GM12878 (cell line): ENCODE results near the gene SFXN5. TPM values are rescaled to one million over a fixed set of nuclear protein-coding genes. Genes with fewer than 3 reads are reported as not detected.

ENCODE experiments used
- ATAC-seq: fragments of 200-7000 bp; cut with Tn5 transposase; 3 replicates; pipeline ENCODE4 v1.9.1; 2020; ENCODE audit warnings: mild to moderate bottlenecking, moderate library complexity
- BruUV-seq: library from RNA; stranded (reverse); fragments of 400-500 nt; replicated peaks from 2 replicates; lab custom pipeline; 2021; lab: Mats Ljungman, UMichigan
- CTCF ChIA-PET: fragments of 300-600 bp; sonication (Branson Sonifier 250); formaldehyde crosslinking; extraction: SDS; loops from one replicate; lab custom pipeline; 2021; ENCODE audit warnings: inconsistent platforms; lab: Yijun Ruan, JAX
- POLR2A ChIA-PET: fragments of 350-600 bp; formaldehyde crosslinking; extraction: SDS; loops from one replicate; lab custom pipeline; 2021; ENCODE audit warnings: inconsistent platforms; lab: Charles Lee
- RAD21 ChIA-PET: fragments of 300-600 bp; sonication (Branson Sonifier 250); formaldehyde crosslinking; loops from one replicate; lab custom pipeline; 2023; ENCODE audit warnings: antibody characterized with exemption; ENCODE audit not compliant: unreplicated experiment; lab: Charles Lee
- SMC1A ChIA-PET: fragments of 300-600 bp; sonication (Branson Sonifier 250); formaldehyde crosslinking; loops from one replicate; lab custom pipeline; 2023; ENCODE audit not compliant: unreplicated experiment, uncharacterized antibody; lab: Charles Lee
- DNase-seq: peaks from one replicate; pipeline ENCODE4 v3.0.0-alpha.2; 2011; ENCODE audit warnings: low read depth, low spot score
- FAIRE-seq: peaks from 3 replicates; lab custom pipeline; 2011; peaks lifted over from hg19 to GRCh38; lab: Jason Lieb, UNC
- H2AFZ ChIP-seq: 2 replicates; pipeline ENCODE4 v1.6.0; 2011; ENCODE audit warnings: low read depth, low read length, control low read depth; ENCODE audit not compliant: control insufficient read depth
- H3K27ac ChIP-seq: 2 replicates; pipeline ENCODE4 v1.5.1; 2011; ENCODE audit warnings: control low read depth; ENCODE audit not compliant: control insufficient read depth, insufficient read depth
- H3K27me3 ChIP-seq, 2 experiments: replicated peaks in 1 of 2; 2 replicates each; pipeline versions ENCODE4 v1.6.0 to v1.6.1; 2011; ENCODE audit warnings: low read length in 1 of 2; ENCODE audit not compliant: control insufficient read depth in 2 of 2, insufficient read depth in 2 of 2
- H3K36me3 ChIP-seq, 2 experiments: 2 replicates each; pipeline ENCODE4 v1.5.1; 2011; ENCODE audit warnings: low read length in 1 of 2; ENCODE audit not compliant: control insufficient read depth in 2 of 2, insufficient read depth in 2 of 2
- H3K4me1 ChIP-seq: 2 replicates; pipeline ENCODE4 v1.6.1; 2011; ENCODE audit warnings: mild to moderate bottlenecking, low read length, moderate library complexity, mixed read lengths; ENCODE audit not compliant: control insufficient read depth, insufficient read depth
- H3K4me2 ChIP-seq: 2 replicates; pipeline ENCODE4 v1.6.0; 2011; ENCODE audit warnings: control low read depth; ENCODE audit not compliant: control insufficient read depth, insufficient read depth
- H3K4me3 ChIP-seq: fragments of 200-600 bp; sonication (generic); 2 replicates; pipeline ENCODE4 v1.5.1; 2016
- H3K79me2 ChIP-seq: 2 replicates; pipeline ENCODE4 v1.6.0; 2011; ENCODE audit warnings: low read length; ENCODE audit not compliant: control insufficient read depth, insufficient read depth
- H3K9ac ChIP-seq: 2 replicates; pipeline ENCODE4 v1.8.0; 2011; ENCODE audit warnings: low read length, control low read depth, mixed read lengths; ENCODE audit not compliant: control insufficient read depth, insufficient read depth
- H3K9me3 ChIP-seq: replicated peaks from 3 replicates; pipeline ENCODE4 v1.5.1; 2011; ENCODE audit warnings: mild to moderate bottlenecking, low read length; ENCODE audit not compliant: control insufficient read depth, insufficient read depth
- H4K20me1 ChIP-seq: 2 replicates; pipeline ENCODE4 v1.6.0; 2011; ENCODE audit not compliant: control insufficient read depth, insufficient read depth
- ASH2L ChIP-seq: fragments of 300-600, 200-600 bp; sonication (generic); IDR thresholded peaks from 2 replicates; pipeline ENCODE4 v1.6.1; 2017; ENCODE audit warnings: low read depth, mild to moderate bottlenecking, borderline replicate concordance
- FOXK2 ChIP-seq: fragments of 450-650 bp; IDR thresholded peaks from 2 replicates; pipeline ENCODE4 v1.6.1; 2017; ENCODE audit warnings: mild to moderate bottlenecking, moderate library complexity
- MYB ChIP-seq: fragments of 150-350 bp; IDR thresholded peaks from 2 replicates; pipeline ENCODE4 v1.6.1; 2014; ENCODE audit warnings: mild to moderate bottlenecking, low read depth, low read length, borderline replicate concordance
- NFYA ChIP-seq: IDR thresholded peaks from 2 replicates; pipeline ENCODE4 v1.6.1; 2011; ENCODE audit warnings: low read depth, mild to moderate bottlenecking, low read length, improper control_type of control experiment, borderline replicate concordance
- NFYB ChIP-seq: IDR thresholded peaks from 2 replicates; pipeline ENCODE4 v1.6.1; 2011; ENCODE audit warnings: low read depth, mild to moderate bottlenecking, low read length, improper control_type of control experiment, moderate library complexity; ENCODE audit not compliant: insufficient read depth
- NR2F1 ChIP-seq: fragments of 450-650 bp; conservative IDR thresholded peaks from 2 replicates; pipeline ENCODE4 v1.6.1; 2017; ENCODE audit warnings: mild to moderate bottlenecking
- STAT1 ChIP-seq: fragments of 450-650 bp; conservative IDR thresholded peaks from 2 replicates; pipeline ENCODE4 v1.6.1; 2014; ENCODE audit warnings: antibody characterized with exemption, mild to moderate bottlenecking
- TCF7 ChIP-seq: IDR thresholded peaks from 2 replicates; pipeline ENCODE4 v1.6.1; 2014; ENCODE audit warnings: antibody characterized with exemption, borderline replicate concordance
- ZZZ3 ChIP-seq: IDR thresholded peaks from 2 replicates; pipeline ENCODE4 v1.6.1; 2011; ENCODE audit warnings: low read depth; ENCODE audit not compliant: control insufficient read depth, insufficient read length
- WGBS: methylation state at CpG from one replicate; pipeline ENCODE4 v1.1.6; 2016; ENCODE audit warnings: low lambda C conversion rate; ENCODE audit not compliant: insufficient replicate concordance, insufficient coverage; ENCODE audit errors: missing lambda C conversion rate; 5-methylcytosine and 5-hydroxymethylcytosine counted together
- in situ Hi-C: fragments of 300-500 bp; cut with MboI; formaldehyde crosslinking; loops from 9 replicates; pipeline ENCODE4 v1.14.3; 2018; ENCODE audit warnings: mixed read lengths
- intact Hi-C: fragments of 100-400 bp; cut with micrococcal nuclease; formaldehyde crosslinking; loops from one replicate; pipeline ENCODE4 v1.14.2; 2022; ENCODE audit not compliant: unreplicated experiment
- polyA plus RNA-seq, 11 experiments: library from polyadenylated mRNA; depleted of rRNA in 4 of 11; unstranded in 6 of 11; stranded (reverse) in 5 of 11; fragments of >200 nt; fragmentation: Nextera tagmentation in 4 of 11; fragmentation: Illumina TruSeq in 1 of 11; extraction: Ambion mirVana in 4 of 11; extraction: Trizol in 1 of 11; gene quantifications; 1 replicate in 1 of 11; 2 replicates in 10 of 11; pipeline versions ENCODE4 v1.2.1 to v1.2.3, GENCODE V29; 2011 to 2016; ENCODE audit warnings: inconsistent platforms in 2 of 11, missing spikeins in 2 of 11, low read depth in 1 of 11
- total RNA-seq, 4 experiments: library from RNA; depleted of rRNA in 3 of 4; stranded (reverse); fragments of >200 nt in 3 of 4; fragmentation: Illumina TruSeq in 1 of 4; extraction: Trizol in 1 of 4; gene quantifications; 2 replicates each; pipeline versions ENCODE4 v1.2.1 to v1.2.3, GENCODE V29; 2013 to 2021
- TF ChIP-seq, protein P1 (sequence below): fragments of 150-350 bp; IDR thresholded peaks from 2 replicates; pipeline ENCODE4 v1.6.1; 2016; ENCODE audit warnings: low read depth, low read length
- TF ChIP-seq, protein P2 (sequence below): fragments of 450-650 bp; IDR thresholded peaks from 2 replicates; pipeline ENCODE4 v1.6.1; 2017; ENCODE audit warnings: mild to moderate bottlenecking

Gene SFXN5
- total and polyA plus RNA-seq, 10 of the 15 experiments (the other 5 are each of a cell fraction or from before 2014, with no cell fraction given): 3.3 to 15.9 (median 11.2) TPM

DNA sequence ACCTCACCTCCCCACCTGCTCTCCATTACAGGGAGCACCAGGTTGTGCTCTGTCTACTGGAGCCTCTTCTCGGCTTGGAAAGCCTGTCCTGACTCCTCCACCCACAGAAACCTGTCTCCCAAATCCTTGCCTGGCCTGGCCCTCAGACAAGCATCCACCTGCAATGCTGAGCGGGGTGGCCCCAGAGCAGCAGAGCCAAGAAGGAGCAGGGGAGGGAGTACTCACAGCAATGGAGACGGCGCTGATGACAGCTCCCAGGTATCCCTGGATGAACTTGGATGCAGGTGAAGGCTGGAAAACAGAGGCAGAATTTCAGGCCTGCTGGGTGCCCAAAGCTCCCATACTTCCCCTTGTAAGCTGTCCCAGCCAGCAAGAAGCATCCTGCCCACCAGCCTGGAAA lies 72.8 kb downstream of the SFXN5 start:
- in situ Hi-C loops (loop anchor here (5.0 kb wide), 1 partner anchor 164 kb away; no protein-coding TSS in a partner anchor), intact Hi-C loops (no loop called here)
- TF ChIP-seq ZZZ3 (no peak), NR2F1 (no peak)
- H3K9me3 ChIP-seq: no peaks in the 10 kb centered on the region
- ATAC-seq (no peak), DNase-seq (no peak), FAIRE-seq (no peak)
- H3K4me3 ChIP-seq: no peak overlapping the region
- ChIA-PET RAD21 (no interaction called here), CTCF (interaction anchor here (0.8 to 2.9 kb wide), 2 partner anchors 111 to 178 kb away, joined by 3 to 11 read pairs; no protein-coding TSS in a partner anchor), SMC1A (no interaction called here), POLR2A (no interaction called here)
- H3K79me2 ChIP-seq: no peaks in the 10 kb centered on the region
- H3K27ac ChIP-seq: no peak overlapping the region
- 61% methylated on average over 4 of the region's 4 CpGs for WGBS
- no peak overlapping the region for H3K4me2 ChIP-seq
- H3K27me3 ChIP-seq: no peaks in the 10 kb centered on the region
- no peaks in the 10 kb centered on the region; a peak in 1 of 4 replicates for H3K36me3 ChIP-seq
- no TSS peak for BruUV-seq
- H3K4me1 ChIP-seq: no peaks in the 10 kb centered on the region
- no peaks in the 10 kb centered on the region for H4K20me1 ChIP-seq
- H2AFZ ChIP-seq: no peak overlapping the region
- H3K9ac ChIP-seq: no peak overlapping the region

DNA sequence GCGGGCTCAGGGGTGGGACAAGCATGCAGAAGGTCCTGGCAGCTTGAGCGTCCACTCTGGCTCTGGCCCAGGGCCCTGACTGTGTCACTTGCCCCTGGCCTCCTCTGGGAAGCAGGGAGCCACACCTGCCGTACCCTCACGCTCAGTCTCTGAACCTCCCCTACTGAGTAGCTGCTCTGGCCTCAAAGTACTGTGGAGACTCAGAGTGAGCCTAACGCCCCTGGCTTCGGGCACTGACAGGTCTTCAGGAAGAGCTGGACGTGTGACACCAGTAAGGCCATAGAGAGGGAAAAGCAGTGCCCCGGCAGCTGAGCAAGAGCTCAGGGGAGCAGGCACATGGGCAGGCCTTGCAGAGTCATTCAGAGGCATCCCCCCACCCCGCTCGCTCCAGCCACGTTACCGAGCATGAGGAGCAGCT lies 73.3 kb downstream of the SFXN5 start:
- no peaks in the 10 kb centered on the region for H4K20me1 ChIP-seq
- no peak overlapping the region for H3K27ac ChIP-seq
- no peak overlapping the region for H3K4me2 ChIP-seq
- no peaks in the 10 kb centered on the region for H3K9me3 ChIP-seq
- ChIA-PET CTCF (interaction anchor here (2.9 kb wide), 1 partner anchor 179 kb away, joined by 11 read pairs; no protein-coding TSS in a partner anchor), SMC1A (no interaction called here), POLR2A (no interaction called here), RAD21 (no interaction called here)
- DNase-seq (no peak), FAIRE-seq (no peak), ATAC-seq (no peak)
- H3K4me3 ChIP-seq: no peak overlapping the region
- H2AFZ ChIP-seq: no peak overlapping the region
- H3K9ac ChIP-seq: no peak overlapping the region
- BruUV-seq: no TSS peak
- intact Hi-C loops: no loop called here
- H3K27me3 ChIP-seq: no peaks in the 10 kb centered on the region
- H3K4me1 ChIP-seq: no peaks in the 10 kb centered on the region
- in situ Hi-C loops: loop anchor here (5.0 kb wide), 1 partner anchor 164 kb away; no protein-coding TSS in a partner anchor
- WGBS: 70% methylated on average over 12 of the region's 12 CpGs
- H3K79me2 ChIP-seq: no peaks in the 10 kb centered on the region
- H3K36me3 ChIP-seq: no peaks in the 10 kb centered on the region; a peak in 1 of 4 replicates
- TF ChIP-seq MYB (no peak), ASH2L (no peak), TCF7 (no peak), STAT1 (no peak), NFYB (no peak), NFYA (no peak), FOXK2 (no peak)
- TF ChIP-seq, protein P1, sequence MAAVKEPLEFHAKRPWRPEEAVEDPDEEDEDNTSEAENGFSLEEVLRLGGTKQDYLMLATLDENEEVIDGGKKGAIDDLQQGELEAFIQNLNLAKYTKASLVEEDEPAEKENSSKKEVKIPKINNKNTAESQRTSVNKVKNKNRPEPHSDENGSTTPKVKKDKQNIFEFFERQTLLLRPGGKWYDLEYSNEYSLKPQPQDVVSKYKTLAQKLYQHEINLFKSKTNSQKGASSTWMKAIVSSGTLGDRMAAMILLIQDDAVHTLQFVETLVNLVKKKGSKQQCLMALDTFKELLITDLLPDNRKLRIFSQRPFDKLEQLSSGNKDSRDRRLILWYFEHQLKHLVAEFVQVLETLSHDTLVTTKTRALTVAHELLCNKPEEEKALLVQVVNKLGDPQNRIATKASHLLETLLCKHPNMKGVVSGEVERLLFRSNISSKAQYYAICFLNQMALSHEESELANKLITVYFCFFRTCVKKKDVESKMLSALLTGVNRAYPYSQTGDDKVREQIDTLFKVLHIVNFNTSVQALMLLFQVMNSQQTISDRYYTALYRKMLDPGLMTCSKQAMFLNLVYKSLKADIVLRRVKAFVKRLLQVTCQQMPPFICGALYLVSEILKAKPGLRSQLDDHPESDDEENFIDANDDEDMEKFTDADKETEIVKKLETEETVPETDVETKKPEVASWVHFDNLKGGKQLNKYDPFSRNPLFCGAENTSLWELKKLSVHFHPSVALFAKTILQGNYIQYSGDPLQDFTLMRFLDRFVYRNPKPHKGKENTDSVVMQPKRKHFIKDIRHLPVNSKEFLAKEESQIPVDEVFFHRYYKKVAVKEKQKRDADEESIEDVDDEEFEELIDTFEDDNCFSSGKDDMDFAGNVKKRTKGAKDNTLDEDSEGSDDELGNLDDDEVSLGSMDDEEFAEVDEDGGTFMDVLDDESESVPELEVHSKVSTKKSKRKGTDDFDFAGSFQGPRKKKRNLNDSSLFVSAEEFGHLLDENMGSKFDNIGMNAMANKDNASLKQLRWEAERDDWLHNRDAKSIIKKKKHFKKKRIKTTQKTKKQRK: no peak
- TF ChIP-seq, protein P2, sequence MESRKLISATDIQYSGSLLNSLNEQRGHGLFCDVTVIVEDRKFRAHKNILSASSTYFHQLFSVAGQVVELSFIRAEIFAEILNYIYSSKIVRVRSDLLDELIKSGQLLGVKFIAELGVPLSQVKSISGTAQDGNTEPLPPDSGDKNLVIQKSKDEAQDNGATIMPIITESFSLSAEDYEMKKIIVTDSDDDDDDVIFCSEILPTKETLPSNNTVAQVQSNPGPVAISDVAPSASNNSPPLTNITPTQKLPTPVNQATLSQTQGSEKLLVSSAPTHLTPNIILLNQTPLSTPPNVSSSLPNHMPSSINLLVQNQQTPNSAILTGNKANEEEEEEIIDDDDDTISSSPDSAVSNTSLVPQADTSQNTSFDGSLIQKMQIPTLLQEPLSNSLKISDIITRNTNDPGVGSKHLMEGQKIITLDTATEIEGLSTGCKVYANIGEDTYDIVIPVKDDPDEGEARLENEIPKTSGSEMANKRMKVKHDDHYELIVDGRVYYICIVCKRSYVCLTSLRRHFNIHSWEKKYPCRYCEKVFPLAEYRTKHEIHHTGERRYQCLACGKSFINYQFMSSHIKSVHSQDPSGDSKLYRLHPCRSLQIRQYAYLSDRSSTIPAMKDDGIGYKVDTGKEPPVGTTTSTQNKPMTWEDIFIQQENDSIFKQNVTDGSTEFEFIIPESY: no peak
